GM19468 (cell line): ENCODE results near the gene SDHA.
"Not testable (repeated sequence)": the region's sequence is repeated elsewhere in the genome, so short reads cannot be mapped to it uniquely, and the experiment has no call there.

Source experiments
- ATAC-seq: cut with Tn5 transposase; IDR thresholded peaks from one replicate; pipeline ENCODE4 v1.9.1; 2021; ENCODE audit warnings: mild to moderate bottlenecking, moderate library complexity, moderate number of reproducible peaks; ENCODE audit not compliant: unreplicated experiment; ENCODE audit errors: extremely low read depth

SDHA gene

GRCh38 chr5:196350-196749, 21.8 kb upstream of the SDHA start:
- ATAC-seq = no peak

GRCh38 chr5:197031-197430, 21.1 kb upstream of the SDHA start:
- not testable (repeated sequence) for ATAC-seq

- ATAC-seq = no peak
Observed at GRCh38 chr5:197892-198489, 20.1 kb upstream of the SDHA start.

- ATAC-seq = no peak
Observed at GRCh38 chr5:198516-199196, 19.5 kb upstream of the SDHA start.

GRCh38 chr5:199197-199949, 18.7 kb upstream of the SDHA start:
- no peak for ATAC-seq

GRCh38 chr5:199950-200645, 18.0 kb upstream of the SDHA start:
- no peak for ATAC-seq

GRCh38 chr5:200985-201384, 17.1 kb upstream of the SDHA start:
- no peak for ATAC-seq

- no peak for ATAC-seq
Observed at GRCh38 chr5:201672-202071, 16.4 kb upstream of the SDHA start.

GRCh38 chr5:203246-203930, 14.7 kb upstream of the SDHA start:
- no peak for ATAC-seq

- ATAC-seq = no peak
Observed at GRCh38 chr5:204001-204400, 14.1 kb upstream of the SDHA start.

- no peak for ATAC-seq
Observed at GRCh38 chr5:204462-204861, 13.7 kb upstream of the SDHA start.

GRCh38 chr5:204966-205670, 13.0 kb upstream of the SDHA start:
- no peak for ATAC-seq

GRCh38 chr5:206406-206805, 11.7 kb upstream of the SDHA start:
- no peak for ATAC-seq

- ATAC-seq = no peak
Observed at GRCh38 chr5:206927-207536, 11.1 kb upstream of the SDHA start.

- no peak for ATAC-seq
Observed at GRCh38 chr5:207599-207998, 10.5 kb upstream of the SDHA start.

- no peak for ATAC-seq
Observed at GRCh38 chr5:208449-209114, 9.5 kb upstream of the SDHA start.

- no peak for ATAC-seq
Observed at GRCh38 chr5:213803-214395, 4.2 kb upstream of the SDHA start.

- not testable (repeated sequence) for ATAC-seq
Observed at GRCh38 chr5:215256-215655, 2.9 kb upstream of the SDHA start.
